Measurements from ENCODE around the gene SIVA1.

GRCh38 chr14:104719343-104719742, 33.6 kb upstream of the SIVA1 start:
- TF ChIP-seq CTCF (IDR thresholded peaks at IDR 0.05) (no peak), ZFX (IDR thresholded peaks at IDR 0.05; ENCODE audit: borderline replicate concordance) (no peak)

Data from 22Rv1 (cell line).